Caco-2 (cell line): ENCODE results near the gene TSNAX. TPM values are rescaled to one million over a fixed set of nuclear protein-coding genes. Genes with fewer than 3 reads are reported as not detected.

Experiments
- BruUV-seq: library from RNA; stranded (reverse); fragments of 400-500 nt; replicated peaks from 2 replicates; lab custom pipeline; 2021; lab: Mats Ljungman, UMichigan
- CTCF ChIA-PET: fragments of 300-600 bp; sonication (Branson Sonifier 250); formaldehyde crosslinking; loops from one replicate; lab custom pipeline; 2022; ENCODE audit warnings: antibody characterized with exemption; lab: Charles Lee
- POLR2A ChIA-PET: fragments of 300-600 bp; sonication (Branson Sonifier 250); formaldehyde crosslinking; loops from one replicate; lab custom pipeline; 2022; ENCODE audit warnings: antibody characterized with exemption; lab: Charles Lee
- DNase-seq, 2 experiments: peaks; one replicate each; pipeline versions ENCODE4 v3.0.0 to v3.0.0-alpha.2; 2020 to 2022
- H3K27me3 ChIP-seq: replicated peaks from 2 replicates; pipeline ENCODE4 v1.6.0; 2011; ENCODE audit warnings: low read length; ENCODE audit not compliant: control insufficient read depth, insufficient read depth
- H3K36me3 ChIP-seq: 2 replicates; pipeline ENCODE4 v1.5.1; 2011; ENCODE audit warnings: low read length; ENCODE audit not compliant: control insufficient read depth, insufficient read depth
- H3K4me1 ChIP-seq: fragments of 250-450 bp; sonication (Bioruptor Pico); 2 replicates; pipeline ENCODE4 v1.5.1; 2020; ENCODE audit warnings: mild to moderate bottlenecking
- H3K4me3 ChIP-seq: 2 replicates; pipeline ENCODE4 v1.5.1; 2011; ENCODE audit warnings: low read depth, mild to moderate bottlenecking, control low read depth, low read length
- H3K9me3 ChIP-seq: fragments of 250-450 bp; sonication (Bioruptor Pico); 2 replicates; pipeline ENCODE4 v1.5.1; 2020; ENCODE audit warnings: mild to moderate bottlenecking, moderate library complexity
- H3K27ac Mint-ChIP-seq: one replicate; pipeline ENCODE4 v1.8.0; 2022; ENCODE audit warnings: mixed read lengths; ENCODE audit not compliant: unreplicated experiment
- H3K27me3 Mint-ChIP-seq: one replicate; pipeline ENCODE4 v1.8.0; 2022; ENCODE audit warnings: mixed read lengths; ENCODE audit not compliant: insufficient read depth, unreplicated experiment
- H3K36me3 Mint-ChIP-seq: one replicate; pipeline ENCODE4 v1.8.0; 2022; ENCODE audit warnings: mild to moderate bottlenecking, mixed read lengths; ENCODE audit not compliant: insufficient read depth, unreplicated experiment
- H3K4me1 Mint-ChIP-seq: one replicate; pipeline ENCODE4 v1.8.0; 2022; ENCODE audit warnings: low read depth, mixed read lengths; ENCODE audit not compliant: unreplicated experiment
- H3K4me3 Mint-ChIP-seq: one replicate; pipeline ENCODE4 v1.8.0; 2022; ENCODE audit warnings: mild to moderate bottlenecking, moderate library complexity, mixed read lengths; ENCODE audit not compliant: unreplicated experiment
- H3K9me3 Mint-ChIP-seq: one replicate; pipeline ENCODE4 v1.8.0; 2022; ENCODE audit warnings: mixed read lengths; ENCODE audit not compliant: unreplicated experiment
- intact Hi-C: fragments of 100-400 bp; cut with micrococcal nuclease; formaldehyde crosslinking; loops from one replicate; pipeline ENCODE4 v1.10.0; 2022; ENCODE audit not compliant: unreplicated experiment
- total RNA-seq: library from RNA; stranded (reverse); gene quantifications from 2 replicates; pipeline ENCODE4 v1.2.3, GENCODE V29; 2022
- TF ChIP-seq, protein P1 (sequence below), 2 experiments: fragments of 200-600 bp in 1 of 2; IDR thresholded peaks; 1 replicate in 1 of 2; 2 replicates in 1 of 2; pipeline versions ENCODE4 v1.5.1 to v1.8.0; 2011 to 2022; ENCODE audit warnings: antibody characterized with exemption in 1 of 2, control low read depth in 1 of 2, inconsistent platforms in 1 of 2, low read depth in 1 of 2, low read length in 1 of 2, mild to moderate bottlenecking in 1 of 2, moderate library complexity in 1 of 2; ENCODE audit not compliant: insufficient read depth in 1 of 2, severe bottlenecking in 1 of 2, unreplicated experiment in 1 of 2

The TSNAX gene
- total RNA-seq, 1 experiment from 2014 or later: 39.0 TPM

DNA sequence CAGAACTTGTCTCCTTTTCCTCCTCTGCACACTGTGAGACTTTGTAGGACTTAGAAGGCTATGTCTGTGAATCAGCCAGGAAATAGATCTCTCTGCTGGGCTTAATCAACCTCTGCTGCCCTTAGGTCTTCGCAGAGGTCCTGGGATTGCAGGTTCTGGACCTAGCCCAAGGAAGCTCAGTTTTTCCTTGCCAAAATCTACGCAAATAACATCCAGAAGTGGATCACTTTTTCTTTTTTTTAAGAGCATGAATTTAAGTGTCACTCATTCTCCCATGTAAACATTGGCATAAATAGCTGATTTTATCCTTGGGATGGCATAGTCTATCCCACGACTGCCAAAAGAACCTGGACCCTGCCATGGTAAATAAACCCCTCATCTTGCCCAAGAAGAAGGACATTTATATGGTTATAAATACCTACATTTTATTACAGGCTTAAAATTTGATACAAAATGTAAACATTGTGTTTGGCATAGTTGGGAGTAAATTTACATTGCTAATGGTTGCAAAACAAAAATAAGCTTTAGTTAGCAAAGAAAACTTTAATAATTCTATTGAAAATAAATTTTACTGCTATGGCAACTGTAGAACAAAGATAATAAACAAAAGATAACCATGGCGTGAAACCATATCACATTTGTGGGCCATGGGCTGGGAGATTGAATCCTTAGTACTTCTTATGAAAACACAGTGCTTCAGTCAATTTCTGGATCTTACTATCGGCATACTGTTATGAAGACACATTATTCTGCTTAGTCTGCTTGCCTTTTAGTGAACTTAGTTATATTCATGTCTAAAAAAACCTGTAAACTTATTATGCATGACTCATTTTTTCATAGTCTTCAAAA is 73.6 kb downstream of the TSNAX start:
- CTCF ChIA-PET: no interaction called here
- TF ChIP-seq, protein P1, sequence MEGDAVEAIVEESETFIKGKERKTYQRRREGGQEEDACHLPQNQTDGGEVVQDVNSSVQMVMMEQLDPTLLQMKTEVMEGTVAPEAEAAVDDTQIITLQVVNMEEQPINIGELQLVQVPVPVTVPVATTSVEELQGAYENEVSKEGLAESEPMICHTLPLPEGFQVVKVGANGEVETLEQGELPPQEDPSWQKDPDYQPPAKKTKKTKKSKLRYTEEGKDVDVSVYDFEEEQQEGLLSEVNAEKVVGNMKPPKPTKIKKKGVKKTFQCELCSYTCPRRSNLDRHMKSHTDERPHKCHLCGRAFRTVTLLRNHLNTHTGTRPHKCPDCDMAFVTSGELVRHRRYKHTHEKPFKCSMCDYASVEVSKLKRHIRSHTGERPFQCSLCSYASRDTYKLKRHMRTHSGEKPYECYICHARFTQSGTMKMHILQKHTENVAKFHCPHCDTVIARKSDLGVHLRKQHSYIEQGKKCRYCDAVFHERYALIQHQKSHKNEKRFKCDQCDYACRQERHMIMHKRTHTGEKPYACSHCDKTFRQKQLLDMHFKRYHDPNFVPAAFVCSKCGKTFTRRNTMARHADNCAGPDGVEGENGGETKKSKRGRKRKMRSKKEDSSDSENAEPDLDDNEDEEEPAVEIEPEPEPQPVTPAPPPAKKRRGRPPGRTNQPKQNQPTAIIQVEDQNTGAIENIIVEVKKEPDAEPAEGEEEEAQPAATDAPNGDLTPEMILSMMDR (IDR thresholded peaks at IDR 0.05; ENCODE audit: insufficient read depth in 1 of 2, low read depth in 1 of 2, low read length in 1 of 2, severe bottlenecking in 1 of 2, unreplicated experiment in 1 of 2): no peak
- Histone ChIP-seq H3K9me3 (no peaks in the 10 kb centered on the region), H3K4me1 (no peaks in the 10 kb centered on the region), H3K27me3 (no peaks in the 10 kb centered on the region), H3K4me3 (no peak overlapping the region), H3K36me3 (no peaks in the 10 kb centered on the region)
- no peak for DNase-seq
- H3K27ac Mint-ChIP-seq: no peak overlapping the region
- no peaks in the 10 kb centered on the region for H3K9me3 Mint-ChIP-seq
- no peak overlapping the region for H3K4me3 Mint-ChIP-seq
- intact Hi-C loops: no loop called here
- no peaks in the 10 kb centered on the region for H3K27me3 Mint-ChIP-seq
- BruUV-seq: no TSS peak
- H3K36me3 Mint-ChIP-seq: peaks cover 4% of the 10 kb centered on the region
- peaks cover 5% of the 10 kb centered on the region for H3K4me1 Mint-ChIP-seq
- POLR2A ChIA-PET: no interaction called here

DNA sequence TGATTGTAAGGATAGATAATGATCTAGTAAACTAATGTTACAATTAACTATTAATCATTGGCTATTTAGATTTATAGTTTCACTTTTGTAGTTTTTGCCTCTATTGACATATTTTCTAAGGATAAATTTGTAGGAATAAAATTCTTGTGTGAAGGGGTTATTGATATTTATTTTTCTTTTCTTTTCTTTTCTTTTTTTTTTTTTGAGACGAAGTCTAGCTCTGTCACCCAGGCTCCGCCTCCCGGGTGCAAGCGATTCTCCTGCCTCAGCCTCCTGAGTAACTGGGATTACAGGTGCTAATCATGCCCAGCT is 74.2 kb downstream of the TSNAX start:
- H3K36me3 Mint-ChIP-seq: peaks cover 4% of the 10 kb centered on the region
- BruUV-seq: no TSS peak
- H3K27me3 Mint-ChIP-seq: no peaks in the 10 kb centered on the region
- Histone ChIP-seq H3K9me3 (no peaks in the 10 kb centered on the region), H3K36me3 (no peaks in the 10 kb centered on the region), H3K4me3 (no peak overlapping the region), H3K27me3 (no peaks in the 10 kb centered on the region), H3K4me1 (no peaks in the 10 kb centered on the region)
- no peaks in the 10 kb centered on the region for H3K9me3 Mint-ChIP-seq
- POLR2A ChIA-PET: no interaction called here
- intact Hi-C loops: no loop called here
- TF ChIP-seq, protein P1 (IDR thresholded peaks at IDR 0.05; ENCODE audit: insufficient read depth in 1 of 2, low read depth in 1 of 2, low read length in 1 of 2, severe bottlenecking in 1 of 2, unreplicated experiment in 1 of 2): no peak
- peaks cover 10% of the 10 kb centered on the region for H3K4me1 Mint-ChIP-seq
- DNase-seq: no peak
- peak overlapping the region; percentile 79 for H3K4me3 Mint-ChIP-seq
- H3K27ac Mint-ChIP-seq: no peak overlapping the region
- CTCF ChIA-PET: interaction anchor here (0.7 to 1.1 kb wide), 2 partner anchors 255 to 258 kb away, joined by 6 to 7 read pairs; no protein-coding TSS in a partner anchor

DNA sequence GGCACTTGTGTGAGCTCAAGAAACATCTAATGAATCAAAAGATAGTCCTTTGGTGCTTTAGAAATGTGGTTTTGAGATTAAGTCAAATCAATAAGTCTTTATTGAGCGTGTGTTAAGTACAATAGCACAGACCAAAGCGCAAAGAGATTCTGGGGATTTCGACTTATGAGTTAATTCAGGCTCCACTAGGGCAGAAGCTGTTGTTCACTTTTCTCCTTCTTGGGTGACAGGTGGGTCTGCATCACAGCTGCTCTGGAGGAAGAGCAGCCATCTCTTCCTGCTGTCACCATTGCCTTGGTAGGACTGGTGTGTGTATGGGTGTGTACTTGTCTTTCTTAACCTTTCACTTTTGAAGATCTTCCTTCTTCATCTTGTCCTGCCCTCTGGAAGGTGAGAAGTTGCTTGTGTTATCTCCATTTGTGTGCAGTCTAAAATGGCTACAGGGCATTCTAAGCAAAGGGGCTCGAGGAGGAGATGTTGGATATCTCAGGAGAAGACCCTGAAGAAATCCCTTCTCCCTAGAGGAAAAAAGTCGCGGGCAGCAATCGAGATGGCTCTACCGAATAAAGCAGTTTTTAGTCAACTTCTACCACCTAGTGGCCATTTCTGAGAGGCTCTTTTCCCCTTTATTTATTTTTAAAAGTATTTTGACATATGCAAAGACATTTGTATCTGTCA is 75.3 kb downstream of the TSNAX start:
- Histone ChIP-seq H3K27me3 (no peaks in the 10 kb centered on the region), H3K4me3 (peak overlapping the region; percentile 38), H3K4me1 (no peaks in the 10 kb centered on the region), H3K9me3 (no peaks in the 10 kb centered on the region), H3K36me3 (no peaks in the 10 kb centered on the region)
- DNase-seq: peak; percentile 56 to 69
- Mint-ChIP-seq H3K9me3 (no peaks in the 10 kb centered on the region), H3K4me1 (peaks cover 10% of the 10 kb centered on the region), H3K27me3 (no peaks in the 10 kb centered on the region), H3K36me3 (peaks cover 4% of the 10 kb centered on the region), H3K4me3 (peak overlapping the region; percentile 79), H3K27ac (peak overlapping the region; percentile 61)
- TF ChIP-seq, protein P1 (IDR thresholded peaks at IDR 0.05; ENCODE audit: insufficient read depth in 1 of 2, low read depth in 1 of 2, low read length in 1 of 2, severe bottlenecking in 1 of 2, unreplicated experiment in 1 of 2): peak; percentile 54 to 77
- intact Hi-C loops: loop anchor here (1.0 kb wide), 2 partner anchors 53 to 245 kb away; no protein-coding TSS in a partner anchor
- no TSS peak for BruUV-seq
- ChIA-PET POLR2A (interaction anchor here (0.6 kb wide), 2 partner anchors 735 to 1788 kb away, joined by 3 to 8 read pairs; no protein-coding TSS in a partner anchor), CTCF (interaction anchor here (0.7 to 1.1 kb wide), 2 partner anchors 256 to 259 kb away, joined by 6 to 7 read pairs; no protein-coding TSS in a partner anchor)
